Thoracic aorta (tissue), 2 donors: ENCODE data around the gene SLC17A1. TPM values are rescaled to one million over a fixed set of nuclear protein-coding genes. Genes with fewer than 3 reads are reported as not detected.

ENCODE experiments used
- ATAC-seq: fragments of 150-250 bp; one replicate; pipeline ENCODE4 v1.8.0; 2017; ENCODE audit warnings: low read depth; ENCODE audit not compliant: insufficient number of reproducible peaks, low FRiP score
- DNase-seq: peaks from one replicate; pipeline ENCODE4 v3.0.0-alpha.2; 2020; ENCODE audit warnings: low spot score
- H3K27ac ChIP-seq, 2 donors: fragments of 200-600 bp; sonication (generic); 1 replicate in 1 of 2; 2 replicates in 1 of 2; pipeline ENCODE4 v1.5.1; 2016; ENCODE audit warnings: mild to moderate bottlenecking in 2 of 2, moderate library complexity in 2 of 2
- H3K27me3 ChIP-seq: fragments of 200-600 bp; sonication (generic); replicated peaks from 2 replicates; pipeline ENCODE4 v1.6.0; 2016; ENCODE audit warnings: mild to moderate bottlenecking; ENCODE audit not compliant: insufficient read depth
- H3K36me3 ChIP-seq: fragments of 200-600 bp; sonication (generic); one replicate; pipeline ENCODE4 v1.5.1; 2016
- H3K4me1 ChIP-seq, 2 donors: fragments of 200-600 bp; sonication (generic); 1 replicate in 1 of 2; 2 replicates in 1 of 2; pipeline versions ENCODE4 v1.5.1 to v1.6.0; 2016; ENCODE audit warnings: low read depth in 2 of 2, mild to moderate bottlenecking in 1 of 2; ENCODE audit not compliant: control insufficient read depth in 1 of 2
- H3K4me3 ChIP-seq: fragments of 200-600 bp; sonication (generic); 2 replicates; pipeline ENCODE4 v1.5.1; 2016; ENCODE audit warnings: mild to moderate bottlenecking
- H3K9me3 ChIP-seq: fragments of 200-600 bp; sonication (generic); 2 replicates; pipeline ENCODE4 v1.5.1; 2016
- CTCF ChIP-seq: fragments of 200-600 bp; sonication (generic); IDR thresholded peaks from one replicate; pipeline ENCODE4 v1.5.1; 2019; ENCODE audit warnings: antibody characterized with exemption
- total RNA-seq, 2 donors: library from RNA; depleted of rRNA; stranded (reverse); fragments of >200 nt; gene quantifications; one replicate each; pipeline versions ENCODE4 v1.1.0 to v1.2.3, GENCODE V29; 2016

SLC17A1 gene
- total RNA-seq, 2 donors from 2014 or later: not detected

- H3K4me1 ChIP-seq: no peaks in the 10 kb centered on the region
- no peak for DNase-seq
- H3K4me3 ChIP-seq: no peak overlapping the region
- no peak overlapping the region for H3K27ac ChIP-seq
- H3K9me3 ChIP-seq: no peaks in the 10 kb centered on the region
- H3K36me3 ChIP-seq: no peaks in the 10 kb centered on the region
- H3K27me3 ChIP-seq: no peaks in the 10 kb centered on the region
- ATAC-seq: no peak
- no peak for TF ChIP-seq CTCF
These were observed 15.6 kb downstream of the SLC17A1 start for GRCh38 chr6:25816252-25816651.

GRCh38 chr6:25815194-25815593 is 16.7 kb downstream of the SLC17A1 start:
- TF ChIP-seq CTCF: no peak
- H3K4me3 ChIP-seq: no peak overlapping the region
- H3K9me3 ChIP-seq: no peaks in the 10 kb centered on the region

GRCh38 chr6:25804804-25805203 is 27.0 kb downstream of the SLC17A1 start:
- no peaks in the 10 kb centered on the region for H3K4me1 ChIP-seq
- no peak for TF ChIP-seq CTCF
- no peaks in the 10 kb centered on the region for H3K36me3 ChIP-seq
- no peaks in the 10 kb centered on the region for H3K27me3 ChIP-seq
- ATAC-seq (no peak), DNase-seq (no peak)
- H3K27ac ChIP-seq: no peak overlapping the region
- no peaks in the 10 kb centered on the region for H3K9me3 ChIP-seq
- no peak overlapping the region for H3K4me3 ChIP-seq

More at GRCh38 chr6:25815194-25815593, 16.7 kb downstream of the SLC17A1 start:
- H3K36me3 ChIP-seq: no peaks in the 10 kb centered on the region
- no peak overlapping the region for H3K27ac ChIP-seq
- H3K4me1 ChIP-seq: no peaks in the 10 kb centered on the region
- H3K27me3 ChIP-seq: no peaks in the 10 kb centered on the region
- ATAC-seq (no peak), DNase-seq (no peak)

GRCh38 chr6:25801436-25801835 is 30.4 kb downstream of the SLC17A1 start:
- Histone ChIP-seq H3K4me1 (no peaks in the 10 kb centered on the region), H3K27ac (no peak overlapping the region), H3K4me3 (no peak overlapping the region), H3K36me3 (no peaks in the 10 kb centered on the region), H3K9me3 (no peaks in the 10 kb centered on the region), H3K27me3 (no peaks in the 10 kb centered on the region)
- DNase-seq (no peak), ATAC-seq (no peak)
- TF ChIP-seq CTCF: no peak

GRCh38 chr6:25794784-25795183 is 37.1 kb downstream of the SLC17A1 start:
- no peak for ATAC-seq

More at GRCh38 chr6:25794784-25795183, 37.1 kb downstream of the SLC17A1 start:
- no peaks in the 10 kb centered on the region for H3K9me3 ChIP-seq
- DNase-seq: no peak
- TF ChIP-seq CTCF: no peak
- H3K27ac ChIP-seq: no peak overlapping the region
- no peaks in the 10 kb centered on the region for H3K36me3 ChIP-seq
- H3K4me3 ChIP-seq: no peak overlapping the region
- H3K27me3 ChIP-seq: no peaks in the 10 kb centered on the region
- no peaks in the 10 kb centered on the region for H3K4me1 ChIP-seq
